Measurements from ENCODE around the gene MKI67. TPM values are rescaled to one million over a fixed set of nuclear protein-coding genes. Genes with fewer than 3 reads are reported as not detected.

Gene MKI67
- total RNA-seq, 1 donor from 2014 or later: 3.9 TPM

DNA sequence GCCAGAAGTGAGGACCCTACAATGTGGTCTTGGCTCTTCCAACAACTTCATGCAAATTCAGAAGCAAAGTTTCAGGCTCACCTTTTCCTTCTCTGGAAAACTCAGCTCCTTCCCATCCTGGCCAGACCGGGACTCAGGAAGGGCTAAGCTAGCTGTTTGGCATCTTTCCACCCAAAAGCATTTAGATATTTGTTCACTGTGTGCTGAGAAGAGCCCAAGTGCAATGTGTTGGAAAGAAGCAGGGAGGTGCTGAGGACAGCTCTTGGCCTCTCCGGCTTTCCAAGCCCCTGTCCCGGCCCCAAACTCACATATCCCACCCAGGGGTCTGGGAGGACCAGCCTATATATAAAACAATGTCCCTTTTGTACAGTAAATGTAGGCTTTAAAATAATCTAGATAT is 44.5 kb downstream of the MKI67 start:
- DNase-seq (ENCODE audit: low spot score): no peak

DNA sequence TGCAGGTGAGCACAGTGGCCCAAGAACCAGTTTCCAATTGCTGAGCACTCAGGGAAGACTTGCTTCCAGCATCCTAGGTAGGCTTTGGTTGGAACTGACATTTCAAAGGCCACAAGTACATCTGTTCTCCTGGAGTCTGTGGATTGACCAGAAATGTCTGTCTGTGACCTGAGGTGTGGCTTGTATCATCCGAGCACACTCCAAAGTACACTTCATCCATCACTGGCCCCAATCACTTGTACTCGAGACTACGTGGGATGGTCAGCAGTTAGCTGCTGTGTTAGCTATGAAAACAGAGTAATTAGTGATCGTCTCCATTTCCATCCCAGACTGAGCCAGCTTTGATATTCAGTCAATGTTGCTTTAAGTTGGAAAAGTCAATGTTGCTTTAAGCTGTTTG is 45.0 kb downstream of the MKI67 start:
- DNase-seq (ENCODE audit: low spot score): no peak

DNA sequence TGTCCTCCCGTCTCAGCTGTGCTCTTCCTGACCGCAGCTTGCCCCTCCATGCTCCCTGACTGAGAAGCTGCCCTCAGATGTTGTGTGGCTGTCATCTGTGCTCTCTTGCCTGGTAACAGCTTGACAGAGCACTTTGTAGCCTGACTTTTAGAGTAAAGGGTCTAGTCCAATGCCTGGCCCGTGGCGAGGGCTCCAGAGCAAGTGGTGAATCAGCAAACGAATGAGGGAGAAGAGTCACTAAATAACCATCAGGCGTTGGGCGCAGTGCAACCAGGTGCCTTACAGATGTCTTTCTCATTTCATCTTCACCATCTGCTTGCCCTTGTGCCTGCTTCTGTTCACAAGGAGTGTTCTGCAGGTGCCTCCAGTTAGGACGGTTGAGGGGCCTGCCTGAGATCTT is 45.6 kb downstream of the MKI67 start:
- DNase-seq (ENCODE audit: low spot score): no peak

DNA sequence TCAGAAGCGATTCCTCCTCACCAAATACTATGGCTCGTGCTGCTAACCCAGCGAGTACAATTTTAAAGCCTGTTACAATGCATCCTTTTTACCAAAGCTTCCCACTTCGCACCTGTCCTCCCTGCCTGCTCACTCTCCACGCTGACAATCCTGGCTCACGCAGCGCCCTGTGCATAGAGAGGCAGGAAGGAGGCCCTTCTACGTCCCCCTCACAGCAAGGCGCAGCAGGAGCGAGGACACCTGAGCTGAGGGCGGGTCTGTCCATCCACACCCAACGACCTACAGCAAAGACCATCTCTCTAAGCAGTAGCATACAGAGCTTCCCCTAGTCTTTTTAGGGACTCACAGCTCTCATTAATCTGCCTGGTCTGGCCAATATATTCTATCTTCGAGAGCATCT is 46.0 kb downstream of the MKI67 start:
- DNase-seq (ENCODE audit: low spot score): no peak

DNA sequence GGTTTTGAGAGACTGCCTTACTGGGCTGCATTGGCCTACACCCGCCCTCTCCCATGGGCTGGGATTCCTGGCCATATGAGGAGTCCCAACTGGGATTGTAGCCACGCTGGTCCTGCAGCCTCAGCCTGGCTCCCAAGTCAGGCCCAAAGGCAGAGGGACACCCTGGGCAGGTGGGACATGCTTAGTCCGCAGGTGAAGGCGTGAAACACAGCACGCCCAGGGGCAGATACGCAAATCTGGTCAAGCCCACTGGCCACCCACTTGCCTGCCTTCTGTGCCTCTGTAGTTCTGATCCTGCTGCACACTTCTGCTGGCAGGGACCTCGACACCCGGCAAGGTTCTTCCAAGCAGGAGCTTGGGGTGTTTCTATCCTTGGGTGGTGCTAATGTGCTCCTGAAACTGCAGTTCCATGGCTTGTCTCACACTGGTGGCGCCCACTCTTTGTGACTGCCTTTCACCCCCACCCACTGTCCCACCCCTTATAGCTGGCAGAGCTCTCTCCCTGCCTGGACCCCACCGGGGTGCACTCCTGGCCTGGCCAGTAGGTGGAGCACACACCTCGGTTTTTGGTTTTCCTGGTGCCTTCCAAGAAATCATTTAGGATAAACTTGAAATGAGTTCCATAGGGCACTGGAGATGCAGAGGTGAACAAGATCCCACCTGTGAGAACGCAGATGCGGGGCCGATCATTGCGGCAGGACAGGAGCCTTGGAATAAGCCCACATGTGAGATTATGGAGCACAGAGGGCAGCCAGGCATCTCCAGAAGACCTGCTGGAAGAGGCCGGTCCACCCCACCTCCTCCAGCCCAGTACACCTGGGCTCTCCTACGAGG is 47.9 kb downstream of the MKI67 start:
- no peak for DNase-seq (ENCODE audit: low spot score)

DNA sequence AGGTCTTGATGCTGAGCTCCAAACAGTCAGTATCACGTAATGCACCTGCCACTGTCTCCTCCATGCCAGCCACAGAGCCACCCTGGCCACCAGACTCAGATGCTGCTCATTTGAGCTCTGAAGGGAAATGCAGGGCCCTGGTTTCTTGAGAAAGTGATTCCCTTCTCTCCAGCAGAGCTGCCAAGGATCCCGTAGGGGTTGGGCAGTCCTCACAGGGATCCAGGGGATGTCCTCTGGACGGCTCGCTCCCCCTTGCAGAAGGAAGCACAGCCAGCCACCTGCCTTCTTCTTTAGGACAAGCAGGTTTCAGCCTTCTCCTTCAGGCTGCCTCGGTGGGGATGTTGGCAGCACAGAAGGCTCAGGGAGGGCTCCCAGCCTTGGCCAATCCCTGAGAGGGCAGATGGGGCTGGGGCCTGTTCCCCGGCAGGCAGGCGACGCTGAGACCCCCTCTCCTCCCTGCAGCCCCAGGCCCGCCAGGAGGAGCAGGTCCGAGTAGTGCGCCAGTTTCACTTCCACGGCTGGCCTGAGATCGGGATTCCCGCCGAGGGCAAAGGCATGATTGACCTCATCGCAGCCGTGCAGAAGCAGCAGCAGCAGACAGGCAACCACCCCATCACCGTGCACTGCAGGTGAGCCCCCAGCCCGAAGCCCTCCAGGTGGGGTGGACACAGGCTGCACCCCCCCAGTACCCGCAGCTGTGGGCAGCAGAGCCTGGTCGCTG is 48.9 kb downstream of the MKI67 start:
- no peak for DNase-seq (ENCODE audit: low spot score)

DNA sequence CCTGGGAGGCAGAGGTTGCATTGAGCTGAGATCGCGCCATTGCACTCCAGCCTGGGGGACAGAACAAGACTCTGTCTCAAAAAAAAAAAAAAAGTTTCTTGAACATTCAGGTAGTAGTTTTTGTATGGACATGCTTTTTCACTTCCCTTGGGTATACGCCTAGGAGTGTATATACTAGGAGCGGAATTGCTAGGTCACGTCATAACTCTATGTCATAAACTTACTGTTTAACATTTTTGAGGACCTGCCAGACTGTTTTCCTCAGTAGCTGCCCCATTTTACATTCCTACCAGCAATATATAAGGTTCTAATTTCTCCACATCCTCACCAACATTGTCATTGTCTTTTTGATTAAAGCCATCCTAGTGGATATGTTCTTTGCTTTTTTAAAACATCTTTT is 51.6 kb downstream of the MKI67 start:
- DNase-seq (ENCODE audit: low spot score): no peak

DNA sequence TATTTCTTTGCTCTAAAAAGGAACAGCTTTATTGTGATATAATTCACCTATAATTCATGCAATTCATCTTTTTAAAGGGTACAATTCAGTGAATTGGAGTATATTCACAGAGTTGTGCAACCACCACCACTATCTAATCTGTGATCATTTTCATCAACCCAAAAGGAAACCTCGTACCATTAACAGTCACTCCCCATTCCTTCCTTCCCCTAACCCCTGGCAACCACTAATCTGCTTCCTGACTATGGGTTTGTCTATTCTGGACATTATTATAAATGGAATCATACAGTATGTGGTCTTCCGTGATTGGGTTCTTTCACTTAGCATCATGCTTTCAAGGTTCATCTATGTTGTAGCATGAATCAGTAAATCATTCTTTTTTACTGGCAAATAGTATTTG is 52.3 kb downstream of the MKI67 start:
- no peak for DNase-seq (ENCODE audit: low spot score)

DNA sequence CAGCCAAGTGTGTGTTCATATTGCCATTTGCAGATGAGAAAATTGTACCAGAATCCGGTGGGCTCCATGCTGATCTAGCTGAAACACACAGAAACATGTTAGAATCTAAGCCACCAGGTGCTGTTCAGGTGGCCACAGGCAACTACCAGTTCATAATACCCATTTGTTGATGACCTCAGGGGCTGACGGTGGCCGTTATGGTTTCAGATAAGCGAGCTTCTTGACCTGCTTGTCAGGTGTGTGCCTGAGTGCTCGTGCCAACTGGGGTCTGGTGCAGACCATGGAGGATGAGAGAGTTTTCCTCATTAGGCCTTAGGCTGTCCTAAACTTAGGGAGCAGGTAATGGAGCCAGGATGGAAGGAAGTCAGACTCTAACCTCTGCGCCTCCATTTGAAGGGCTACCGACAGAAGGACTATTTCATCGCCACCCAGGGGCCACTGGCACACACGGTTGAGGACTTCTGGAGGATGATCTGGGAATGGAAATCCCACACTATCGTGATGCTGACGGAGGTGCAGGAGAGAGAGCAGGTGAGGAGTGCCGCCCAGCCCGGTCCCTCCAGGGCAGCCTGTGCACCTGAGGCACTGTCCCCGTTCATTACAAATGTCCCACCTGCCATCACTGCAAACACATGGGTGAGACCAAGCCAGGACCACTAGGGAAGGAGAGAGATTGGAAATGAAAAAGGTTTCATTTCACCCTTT is 53.1 kb downstream of the MKI67 start:
- DNase-seq (ENCODE audit: low spot score): no peak

DNA sequence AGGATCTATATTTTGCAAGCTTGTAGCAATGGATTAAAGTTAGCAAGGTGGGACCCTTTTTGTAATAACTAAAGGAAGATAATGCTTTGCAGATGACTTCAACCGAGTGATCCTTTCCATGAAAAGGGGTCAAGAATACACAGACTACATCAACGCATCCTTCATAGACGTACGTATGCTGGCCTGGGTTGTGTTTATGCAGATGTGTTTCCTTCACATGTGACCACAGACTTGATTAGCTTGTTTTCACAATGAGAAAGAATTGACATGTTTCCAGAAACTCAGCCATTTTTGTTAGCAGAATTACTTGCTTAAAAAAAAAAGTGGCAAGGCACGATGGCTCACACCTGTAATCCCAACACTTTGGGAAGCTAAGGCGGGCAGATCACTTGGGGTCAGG is 54.2 kb downstream of the MKI67 start:
- no peak for DNase-seq (ENCODE audit: low spot score)

DNA sequence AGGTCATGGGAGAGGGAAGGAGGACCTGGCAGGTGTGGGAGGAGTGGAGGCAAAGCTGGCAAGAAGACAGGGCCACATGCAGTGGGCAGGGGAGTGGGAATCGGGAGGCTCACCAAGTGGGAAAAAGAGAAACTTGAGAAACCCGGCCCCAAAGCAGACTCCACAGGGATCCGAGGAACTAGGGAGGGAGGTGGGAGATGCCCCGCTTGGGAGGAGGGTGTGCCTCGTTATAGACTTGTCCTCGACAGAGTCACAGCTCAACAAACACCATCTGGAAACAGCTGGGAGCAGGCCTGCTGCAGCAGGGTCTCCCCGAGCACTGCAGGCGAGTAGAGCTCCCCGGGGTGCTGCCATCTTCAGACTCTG is 54.8 kb downstream of the MKI67 start:
- no peak for DNase-seq (ENCODE audit: low spot score)

DNA sequence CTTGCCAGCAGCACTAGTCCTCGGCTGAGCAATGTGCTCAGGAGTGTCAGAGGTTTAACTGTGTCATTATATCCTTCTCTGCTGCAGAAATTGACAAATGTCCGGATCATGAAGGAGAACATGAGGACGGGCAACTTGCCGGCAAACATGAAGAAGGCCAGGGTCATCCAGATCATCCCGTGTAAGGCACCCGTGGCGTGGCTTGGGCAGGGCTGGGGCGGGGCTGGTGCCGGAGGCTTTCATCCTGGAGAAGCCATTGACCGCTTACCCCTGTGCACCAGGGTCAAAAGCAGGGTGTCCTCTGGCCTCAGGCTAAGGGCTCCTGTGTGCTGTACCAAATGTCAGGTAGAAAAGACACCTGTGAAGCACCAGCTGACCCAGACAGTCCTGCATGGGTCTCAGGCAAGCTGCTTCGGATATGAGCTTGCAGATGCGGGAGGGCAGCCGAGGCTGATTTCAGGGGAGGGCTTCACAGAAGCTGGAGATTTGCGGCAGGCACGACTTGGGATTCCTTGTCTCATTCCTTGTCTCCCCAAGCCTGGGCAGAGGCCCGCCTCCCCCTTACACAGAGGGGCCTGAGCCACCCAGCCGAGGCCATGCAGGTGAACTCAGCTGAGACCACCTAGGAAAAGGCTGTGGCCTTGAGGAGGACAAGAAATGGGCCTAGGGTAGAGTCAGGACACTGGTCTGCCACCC is 55.4 kb downstream of the MKI67 start:
- no peak for DNase-seq (ENCODE audit: low spot score)

DNA sequence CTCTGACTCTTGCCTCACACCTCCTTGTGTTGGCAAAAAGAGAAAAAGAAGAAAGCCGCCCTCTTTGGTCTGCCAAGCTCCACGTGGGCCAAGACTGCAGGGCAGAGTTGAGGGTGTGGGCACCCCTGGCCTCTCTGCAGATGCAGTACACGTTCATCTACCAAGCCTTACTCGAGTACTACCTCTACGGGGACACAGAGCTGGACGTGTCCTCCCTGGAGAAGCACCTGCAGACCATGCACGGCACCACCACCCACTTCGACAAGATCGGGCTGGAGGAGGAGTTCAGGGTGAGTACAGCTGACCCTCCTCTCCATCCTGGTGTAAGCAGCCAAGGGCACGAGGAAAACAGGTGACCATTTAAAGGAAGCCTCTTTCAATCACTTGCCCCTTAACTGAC is 56.1 kb downstream of the MKI67 start:
- no peak for DNase-seq (ENCODE audit: low spot score)

DNA sequence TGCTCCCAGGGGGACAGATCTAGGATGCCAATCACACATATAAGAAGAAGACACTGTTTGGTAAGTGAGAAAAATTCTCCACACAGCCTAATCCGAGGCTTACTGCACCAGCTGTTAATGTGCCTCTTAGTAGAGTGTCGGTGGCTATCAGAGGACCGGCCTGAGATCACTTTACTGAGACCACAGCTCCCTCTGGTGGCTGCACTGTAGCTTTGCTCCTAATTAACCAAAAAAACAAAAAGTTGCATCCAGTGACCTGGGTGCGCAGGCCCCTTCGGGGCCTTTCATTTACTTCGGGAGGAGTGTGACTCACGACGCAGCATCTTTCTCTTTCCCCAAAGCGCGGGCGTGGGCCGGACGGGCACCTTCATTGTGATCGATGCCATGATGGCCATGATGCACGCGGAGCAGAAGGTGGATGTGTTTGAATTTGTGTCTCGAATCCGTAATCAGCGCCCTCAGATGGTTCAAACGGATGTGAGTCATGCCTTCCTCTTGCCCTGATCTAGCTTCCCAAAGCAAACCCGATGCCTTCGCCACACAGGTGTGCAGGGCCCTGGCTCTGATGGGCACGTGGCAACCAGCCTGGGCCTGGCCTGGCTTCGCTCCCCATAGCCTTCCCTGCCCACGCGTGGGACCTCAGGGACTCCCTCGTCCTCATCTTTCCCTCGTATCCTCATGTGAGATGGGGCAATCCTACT is 56.7 kb downstream of the MKI67 start:
- peak; percentile 63 for DNase-seq (ENCODE audit: low spot score)

DNA sequence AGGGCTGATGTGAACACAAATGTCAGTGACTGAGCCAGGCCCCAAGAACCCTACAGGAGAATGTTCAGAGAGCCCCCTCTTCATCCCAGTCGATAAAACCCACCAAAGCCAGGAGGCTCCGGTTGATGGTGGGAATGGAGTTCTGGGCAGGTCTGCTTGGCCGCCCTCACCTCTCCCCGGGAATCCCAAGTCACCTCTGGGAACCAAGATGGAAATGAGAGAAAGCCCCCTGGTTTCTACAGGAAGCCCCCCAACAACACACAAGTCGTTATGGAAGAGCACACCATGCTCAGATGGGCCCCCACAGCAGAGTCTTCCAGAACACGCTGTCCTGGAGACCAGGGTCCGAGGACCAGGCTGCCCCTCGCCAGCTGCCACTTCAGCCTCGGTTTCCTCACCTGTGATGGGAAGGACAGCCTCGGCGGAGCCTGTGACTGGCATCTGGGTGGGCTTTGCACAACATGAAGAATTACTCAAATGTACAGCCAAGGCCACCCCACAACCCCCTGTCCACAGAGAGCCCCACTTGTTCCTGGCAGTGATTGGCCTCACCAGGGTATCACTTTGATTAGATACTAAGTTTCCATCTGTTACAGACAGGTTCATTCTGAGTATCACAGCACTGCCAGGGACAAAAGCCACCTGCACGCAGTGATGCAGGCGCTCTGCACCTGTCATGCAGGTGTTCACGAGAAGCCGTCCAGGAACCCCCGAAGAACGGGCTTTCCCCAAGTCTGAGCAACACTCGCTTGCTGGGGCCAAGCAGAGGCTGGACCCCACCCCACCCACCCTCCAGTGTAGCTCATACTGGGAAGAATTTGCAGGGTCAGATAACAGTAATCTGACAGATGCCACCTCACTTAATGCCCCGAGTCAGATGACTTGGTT is 57.6 kb downstream of the MKI67 start:
- DNase-seq (ENCODE audit: low spot score): no peak

DNA sequence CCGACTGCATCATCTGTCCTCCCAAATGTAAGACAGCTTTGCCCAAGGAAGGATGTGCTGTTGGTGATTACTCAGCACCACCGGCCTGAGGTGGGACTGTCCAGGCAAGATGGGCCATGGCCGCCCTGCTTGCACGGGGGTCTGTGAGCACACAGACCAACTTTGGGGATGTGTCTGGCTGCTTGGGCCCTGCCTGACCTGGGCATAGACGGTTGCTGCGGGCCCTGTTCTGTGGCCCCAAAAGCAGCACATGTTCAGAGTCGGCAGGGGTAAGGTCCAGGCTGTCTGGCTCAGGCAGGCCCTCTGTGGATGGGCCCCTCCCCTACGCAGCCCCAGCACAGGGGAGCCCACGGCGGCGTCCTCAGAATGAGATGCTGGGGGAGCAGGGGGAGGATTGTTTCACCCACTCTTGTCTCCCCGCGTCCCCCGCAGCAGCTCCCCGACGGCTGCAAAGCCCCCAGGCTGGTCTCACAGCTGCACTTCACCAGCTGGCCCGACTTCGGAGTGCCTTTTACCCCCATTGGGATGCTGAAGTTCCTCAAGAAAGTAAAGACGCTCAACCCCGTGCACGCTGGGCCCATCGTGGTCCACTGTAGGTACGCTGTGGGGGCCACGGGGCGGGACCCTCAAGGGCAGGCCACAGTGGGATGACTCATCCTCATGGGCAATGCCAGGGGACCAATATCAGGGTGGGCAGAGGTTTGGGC is 58.4 kb downstream of the MKI67 start:
- no peak for DNase-seq (ENCODE audit: low spot score)

DNA sequence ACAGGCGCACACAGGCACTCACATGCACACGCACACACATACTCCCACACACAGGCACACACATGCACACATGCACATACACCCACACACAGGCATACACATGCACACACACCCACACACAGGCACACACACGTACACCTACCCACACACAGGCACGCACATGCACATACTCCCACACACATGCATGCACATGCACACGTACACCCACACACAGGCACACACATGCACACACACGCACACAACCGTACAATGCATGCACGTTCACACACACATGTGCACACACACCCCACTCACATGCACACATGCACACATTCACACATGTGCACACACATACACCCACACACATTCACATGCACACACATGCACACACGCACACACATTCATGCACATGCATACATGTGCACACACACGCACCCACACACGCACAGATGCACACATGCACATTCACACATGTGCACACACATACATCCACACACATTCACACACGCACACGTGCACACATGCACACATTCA is 59.3 kb downstream of the MKI67 start:
- no peak for DNase-seq (ENCODE audit: low spot score)

DNA sequence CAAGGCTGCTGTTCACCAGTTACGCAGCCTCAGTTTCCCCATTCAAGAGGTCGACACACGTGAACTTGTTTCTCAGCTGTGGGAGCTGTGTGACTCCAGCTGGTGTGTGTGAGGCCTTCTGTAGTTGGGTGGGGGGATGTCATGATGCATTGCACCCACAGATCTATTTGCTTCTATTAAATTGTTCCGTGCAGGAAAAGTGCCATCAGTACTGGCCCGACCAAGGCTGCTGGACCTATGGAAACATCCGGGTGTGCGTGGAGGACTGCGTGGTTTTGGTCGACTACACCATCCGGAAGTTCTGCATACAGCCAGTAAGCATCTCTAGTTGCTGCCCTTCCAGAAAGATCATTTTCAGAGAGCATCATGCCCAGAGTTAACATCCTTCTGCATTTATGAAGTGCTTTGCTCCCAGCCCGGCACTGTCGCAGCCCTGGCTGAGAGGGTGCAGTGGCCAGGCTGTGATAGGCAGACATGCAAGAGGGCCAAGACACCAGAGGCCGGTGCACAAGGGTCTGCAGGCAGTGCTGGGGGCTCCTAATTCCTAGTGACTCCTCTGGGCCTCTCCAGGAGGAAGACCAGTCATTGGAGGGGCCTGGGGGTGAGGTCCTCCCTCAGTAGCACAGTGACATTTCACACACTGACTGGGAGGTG is 60.2 kb downstream of the MKI67 start:
- no peak for DNase-seq (ENCODE audit: low spot score)

DNA sequence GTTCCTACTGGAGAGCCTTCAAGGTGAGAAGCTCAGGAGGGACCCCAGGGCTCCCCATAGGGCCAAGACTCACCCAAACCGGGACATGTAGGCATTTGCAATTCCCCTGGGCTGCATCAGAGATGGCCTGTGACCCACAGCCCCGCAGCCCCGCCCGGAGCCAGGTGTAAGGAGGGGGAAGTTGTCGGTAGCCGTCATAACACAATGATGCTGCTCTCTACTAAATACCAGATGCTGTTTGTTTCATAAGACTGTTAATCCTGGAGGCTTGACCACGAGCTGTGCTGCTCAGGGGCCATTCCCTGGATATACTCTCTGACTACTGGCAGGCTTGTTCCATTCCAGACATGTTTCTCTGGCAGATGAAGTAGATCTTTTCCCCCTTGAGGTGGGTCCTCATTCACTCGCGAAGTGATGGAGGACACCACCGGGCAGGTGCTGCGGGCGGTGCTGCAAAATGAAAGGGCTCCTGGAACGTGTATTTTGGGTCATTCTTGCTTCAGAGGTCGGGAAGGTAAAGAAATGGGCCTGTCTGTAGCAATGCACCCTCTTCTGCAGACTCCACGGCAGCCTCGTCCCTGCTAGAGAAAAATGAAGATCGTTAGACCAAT is 61.1 kb downstream of the MKI67 start:
- DNase-seq (ENCODE audit: low spot score): no peak
